COR-L47 (cell line): ENCODE data around the gene IGF2R.
"Not testable (repeated sequence)": the region's sequence is repeated elsewhere in the genome, so short reads cannot be mapped to it uniquely, and the experiment has no call there.

Experiments used
- DNase-seq: peaks from one replicate; lab custom pipeline; 2025; lab: John Stamatoyannopoulos, UW

The IGF2R gene

DNA sequence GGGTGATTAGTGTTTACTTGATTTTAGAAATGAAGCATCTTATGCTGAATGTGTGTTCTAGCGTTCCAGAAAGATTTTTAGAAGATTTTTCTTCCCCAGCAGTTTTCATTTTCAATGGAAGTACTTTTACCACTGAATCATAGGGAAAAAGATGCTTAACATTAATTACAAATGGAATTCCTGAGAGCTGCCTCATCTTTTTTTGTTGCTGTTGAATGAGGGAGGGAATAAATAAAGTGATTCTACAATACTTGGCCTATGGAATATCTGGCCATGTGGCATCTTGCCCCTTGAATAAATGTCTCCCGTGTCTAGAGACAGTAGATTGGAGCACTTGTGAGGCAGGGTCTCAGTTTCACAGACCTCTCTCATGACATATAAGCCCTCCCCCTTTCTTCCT is 108.6 kb downstream of the IGF2R start:
- no peak for DNase-seq

GRCh38 chr6:160078883-160079685 is 110.2 kb downstream of the IGF2R start:
- no peak for DNase-seq

DNA sequence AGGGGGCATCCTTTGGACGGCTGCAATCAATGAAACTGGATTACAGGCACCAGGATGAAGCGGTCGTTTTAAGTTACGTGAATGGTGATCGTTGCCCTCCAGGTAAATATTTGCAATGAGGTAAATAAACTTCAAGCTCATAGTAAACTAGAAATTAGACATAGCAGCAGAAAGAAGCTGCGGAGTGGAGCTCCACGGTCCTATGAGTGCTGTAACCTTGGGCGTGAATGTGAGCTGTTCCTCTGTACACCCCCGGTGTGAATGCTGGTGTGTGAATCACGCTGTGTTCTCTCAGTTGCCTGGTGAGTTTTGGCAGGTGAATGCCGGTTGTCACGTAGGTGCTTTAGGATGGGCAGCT is 110.8 kb downstream of the IGF2R start:
- no peak for DNase-seq

GRCh38 chr6:160080097-160080496 is 111.2 kb downstream of the IGF2R start:
- DNase-seq, result no peak

DNA sequence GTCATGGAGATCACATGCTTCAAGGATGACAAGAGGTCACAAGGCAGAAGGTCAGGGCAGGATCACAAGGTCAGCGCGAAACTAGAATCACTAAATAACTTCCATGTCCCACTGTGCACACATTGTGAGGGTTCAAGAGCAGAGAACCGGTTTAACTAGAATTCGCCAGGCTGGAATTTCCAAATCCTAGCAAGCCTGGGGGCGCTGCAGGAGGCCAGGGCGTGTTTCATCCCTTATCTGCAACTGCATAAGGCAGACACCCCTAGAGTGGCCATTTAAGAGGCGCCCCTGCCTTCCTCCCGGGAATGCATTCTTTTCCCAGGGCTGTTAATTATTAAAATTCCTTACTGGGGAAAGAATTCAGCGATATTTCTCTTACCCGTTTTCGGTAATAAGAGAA is 112.5 kb downstream of the IGF2R start:
- DNase-seq, result no peak

- DNase-seq, result no peak
Observed at GRCh38 chr6:160082627-160083026, 113.7 kb downstream of the IGF2R start.

GRCh38 chr6:160084198-160084776 is 115.4 kb downstream of the IGF2R start:
- DNase-seq, result no peak

DNA sequence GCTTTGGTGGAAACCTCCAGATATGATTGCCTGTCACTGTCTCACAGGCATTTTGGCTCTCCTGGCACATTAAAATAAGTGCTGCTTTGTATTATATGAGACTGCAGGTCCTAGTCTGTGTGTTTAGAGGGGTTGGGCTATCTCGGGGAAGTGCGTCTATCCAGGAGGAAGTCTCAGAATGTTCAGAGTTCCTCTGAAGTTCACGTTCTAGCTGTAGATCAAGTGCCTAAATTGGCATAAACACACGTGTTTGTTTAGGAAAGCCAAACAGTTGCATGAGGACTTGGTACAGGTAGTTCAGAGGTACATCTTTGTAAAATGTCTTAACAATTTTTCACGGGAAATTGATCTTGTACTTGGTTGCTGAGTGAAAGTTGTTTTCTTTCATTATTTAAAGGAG is 116.3 kb downstream of the IGF2R start:
- DNase-seq, result no peak

GRCh38 chr6:160085713-160086505 is 117.0 kb downstream of the IGF2R start:
- DNase-seq, result no peak

DNA sequence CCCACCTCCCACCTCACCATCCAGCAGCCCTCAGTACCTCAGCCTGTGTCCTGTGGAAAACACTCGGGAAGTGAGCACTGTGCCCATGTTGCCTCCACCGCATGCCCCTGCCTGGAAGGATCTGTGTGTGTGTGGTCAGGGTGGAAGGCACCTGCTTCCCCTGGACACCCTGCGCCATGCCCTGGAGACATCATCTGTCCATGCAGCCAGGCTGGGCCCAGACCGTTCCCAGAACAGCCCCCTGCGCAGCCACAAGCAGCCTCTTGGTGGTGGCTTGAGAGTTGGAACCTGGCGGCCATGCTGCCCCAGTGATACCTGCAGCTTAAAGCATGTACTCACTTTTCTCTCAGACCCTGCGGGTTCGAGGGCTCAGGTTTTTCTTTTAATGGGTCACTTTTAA is 117.9 kb downstream of the IGF2R start:
- DNase-seq, result no peak

- DNase-seq, result no peak
Observed at GRCh38 chr6:160088069-160088783, 119.3 kb downstream of the IGF2R start.

GRCh38 chr6:160088784-160089533 is 120.1 kb downstream of the IGF2R start:
- no peak for DNase-seq

DNA sequence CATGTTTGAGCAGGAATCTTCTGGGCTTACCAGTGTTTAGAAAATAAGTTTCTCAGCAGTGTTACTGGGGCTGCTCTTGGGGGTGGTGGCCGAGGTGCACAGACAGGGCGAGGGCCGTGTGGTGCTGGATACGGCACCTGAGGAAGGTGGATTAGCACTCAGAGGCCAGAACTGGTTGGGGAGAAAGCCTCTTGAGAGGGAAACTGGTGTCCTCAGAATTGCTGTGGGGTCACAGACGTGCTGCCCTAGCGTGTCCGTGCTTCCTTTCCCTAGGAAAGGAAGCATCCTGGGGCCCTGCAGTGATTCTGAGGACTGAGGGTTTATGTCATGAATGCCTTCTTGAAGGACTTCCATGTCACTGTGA is 120.6 kb downstream of the IGF2R start:
- DNase-seq, result no peak

DNA sequence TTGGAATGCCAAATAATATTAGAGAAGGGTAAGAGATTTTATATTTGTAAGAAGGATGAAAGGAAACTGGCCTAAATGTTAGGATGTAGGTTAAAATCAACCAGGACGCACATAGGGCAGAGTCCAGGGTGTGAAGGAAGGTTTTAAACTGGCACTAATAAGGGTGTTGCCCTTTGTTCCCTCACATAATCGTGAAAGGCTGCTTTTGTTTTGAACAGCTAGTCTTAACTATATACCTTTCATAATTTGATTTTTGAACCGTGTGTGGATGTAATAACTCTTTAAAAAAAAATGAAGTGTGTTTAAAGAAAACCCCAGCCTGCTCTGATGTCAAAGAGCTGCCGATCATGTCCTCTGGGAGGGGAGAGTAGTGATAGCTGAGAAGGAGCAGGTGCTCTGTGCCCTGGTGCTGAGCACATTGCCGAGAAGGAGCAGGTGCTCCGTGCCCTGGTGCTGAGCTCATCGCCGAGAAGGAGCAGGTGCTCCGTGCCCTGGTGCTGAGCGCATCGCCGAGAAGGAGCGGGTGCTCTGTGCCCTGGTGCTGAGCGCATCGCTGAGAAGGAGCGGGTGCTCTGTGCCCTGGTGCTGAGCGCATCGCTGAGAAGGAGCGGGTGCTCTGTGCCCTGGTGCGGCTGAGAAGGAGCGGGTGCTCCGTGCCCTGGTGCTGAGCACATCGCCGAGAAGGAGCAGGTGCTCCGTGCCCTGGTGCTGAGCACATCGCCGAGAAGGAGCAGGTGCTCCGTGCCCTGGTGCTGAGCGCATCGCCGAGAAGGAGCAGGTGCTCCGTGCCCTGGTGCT is 121.8 kb downstream of the IGF2R start:
- DNase-seq, result not testable (repeated sequence)

- DNase-seq, result not testable (repeated sequence)
Observed at GRCh38 chr6:160092176-160092575, 123.3 kb downstream of the IGF2R start.

DNA sequence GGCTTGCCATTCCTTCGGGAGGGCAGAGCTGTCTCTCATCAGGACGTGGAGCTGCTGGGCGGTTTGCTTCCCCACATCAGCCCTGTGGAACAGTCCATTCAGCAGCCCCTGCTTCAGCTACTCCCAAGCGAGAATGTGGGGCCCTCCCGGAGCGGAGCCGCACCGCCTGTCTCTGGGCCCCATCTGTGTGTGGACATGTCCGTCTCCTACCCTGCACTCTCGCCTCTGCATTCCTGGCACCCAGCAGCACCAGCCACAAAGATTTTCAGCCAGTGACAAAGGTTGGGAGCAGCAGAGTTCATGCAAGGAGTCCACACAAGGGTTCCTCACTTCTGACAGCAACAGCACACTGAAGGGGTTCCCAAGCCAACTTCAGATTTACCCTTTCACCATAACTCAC is 123.7 kb downstream of the IGF2R start:
- no peak for DNase-seq

GRCh38 chr6:160093061-160093460 is 124.2 kb downstream of the IGF2R start:
- no peak for DNase-seq

DNA sequence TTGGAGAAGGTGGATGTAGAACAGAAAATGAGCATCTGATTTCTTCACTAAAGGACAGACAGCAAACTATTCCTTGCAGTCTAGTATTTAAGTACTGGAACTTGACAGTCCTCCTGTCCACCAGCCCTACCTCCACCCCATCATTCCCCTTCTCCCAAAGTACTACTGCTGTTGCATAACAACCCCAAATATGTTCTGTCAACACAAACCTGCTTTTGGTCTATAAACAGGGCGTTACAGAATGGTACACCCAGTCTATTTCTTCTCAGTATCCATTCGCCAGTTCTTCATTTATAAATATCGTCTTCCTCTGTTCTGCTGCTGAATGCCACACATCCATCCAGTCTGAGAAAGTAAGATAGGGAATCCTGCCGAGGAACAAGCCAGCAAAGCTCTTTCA is 125.1 kb downstream of the IGF2R start:
- DNase-seq, result no peak

DNA sequence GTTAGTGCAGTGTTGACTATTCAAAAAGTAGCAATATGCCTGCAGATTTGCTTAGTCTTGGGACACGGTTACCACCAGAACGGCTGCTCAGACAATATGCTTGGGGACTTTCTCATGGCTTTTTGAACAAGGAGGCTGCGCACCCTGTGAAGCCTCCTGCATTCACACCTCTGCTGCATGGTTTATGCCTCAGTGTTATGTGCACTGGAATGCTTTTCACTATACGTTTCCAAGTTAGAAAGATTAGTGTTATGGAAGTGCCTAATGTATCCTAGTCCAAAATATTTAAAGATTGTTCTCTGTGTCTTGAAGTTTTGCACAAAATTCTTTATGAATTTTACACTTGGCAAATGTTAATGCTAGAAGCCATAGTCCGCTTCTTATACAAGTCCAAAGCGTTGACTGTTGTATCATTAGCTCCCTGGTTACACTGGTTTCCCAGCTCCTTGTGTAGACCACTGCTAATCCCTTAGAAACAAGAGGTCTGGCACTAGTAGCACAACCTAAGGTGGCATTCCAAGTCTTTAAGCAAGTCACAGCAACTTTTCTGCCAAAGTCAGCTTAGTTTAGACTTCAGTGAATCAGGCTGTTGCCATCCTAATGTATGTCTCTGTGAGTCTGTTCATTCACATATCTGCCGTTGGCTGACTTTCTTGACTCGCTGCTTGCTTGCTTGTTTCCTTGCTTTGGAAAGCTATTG is 126.4 kb downstream of the IGF2R start:
- no peak for DNase-seq
